ENCODE measurements around the gene SMIM35. TPM values are rescaled to one million over a fixed set of nuclear protein-coding genes. Genes with fewer than 3 reads are reported as not detected.

SMIM35 gene
- not detected for polyA plus RNA-seq (2013, experiment 1 of 2)
- not detected for polyA plus RNA-seq (2013, experiment 2 of 2)

GRCh38 chr11:118086913-118087768 is at the start of gene SMIM35:
Gene SMIM35, minus strand, starts transcription at chr11:118086963. Its CDS starts 206 bp downstream, at chr11:118086757.
- Histone ChIP-seq H3K36me3 (ENCODE audit: control insufficient read depth, insufficient read depth, low read length) (no peaks in the 10 kb centered on the region), H3K4me1 (ENCODE audit: control insufficient read depth, insufficient read depth, low read length, poor library complexity, severe bottlenecking) (no peaks in the 10 kb centered on the region), H3K4me3 (ENCODE audit: extremely low read depth, insufficient read depth, low read length, poor library complexity, severe bottlenecking) (no peak within 1 kb of the TSS), H3K9me3 (ENCODE audit: control insufficient read depth, low read length) (peaks cover 10% of the 10 kb centered on the region), H3K27ac (ENCODE audit: low read depth, low read length, severe bottlenecking) (no peak within 1 kb of the TSS)
- 86 to 94% methylated on average over 3 to 5 of the region's 5 CpGs for WGBS, 2 experiments (ENCODE audit: insufficient coverage in 2 of 2)

- Histone ChIP-seq H3K27ac (ENCODE audit: low read depth, low read length, severe bottlenecking) (no peak overlapping the region), H3K36me3 (ENCODE audit: control insufficient read depth, insufficient read depth, low read length) (no peaks in the 10 kb centered on the region), H3K9me3 (ENCODE audit: control insufficient read depth, low read length) (no peaks in the 10 kb centered on the region), H3K4me3 (ENCODE audit: extremely low read depth, insufficient read depth, low read length, poor library complexity, severe bottlenecking) (no peak overlapping the region), H3K4me1 (ENCODE audit: control insufficient read depth, insufficient read depth, low read length, poor library complexity, severe bottlenecking) (peaks cover 4% of the 10 kb centered on the region)
- no CpG with 5 or more reads among the region's 2 CpGs for WGBS, 2 experiments (ENCODE audit: insufficient coverage in 2 of 2)
These were observed 49.6 kb upstream of the SMIM35 start for GRCh38 chr11:118136341-118136740.

- Histone ChIP-seq H3K36me3 (ENCODE audit: control insufficient read depth, insufficient read depth, low read length) (no peaks in the 10 kb centered on the region), H3K4me3 (ENCODE audit: extremely low read depth, insufficient read depth, low read length, poor library complexity, severe bottlenecking) (no peak overlapping the region), H3K4me1 (ENCODE audit: control insufficient read depth, insufficient read depth, low read length, poor library complexity, severe bottlenecking) (peaks cover 4% of the 10 kb centered on the region), H3K9me3 (ENCODE audit: control insufficient read depth, low read length) (no peaks in the 10 kb centered on the region), H3K27ac (ENCODE audit: low read depth, low read length, severe bottlenecking) (no peak overlapping the region)
- 60 to 100% methylated on average over 1 of the region's 5 CpGs for WGBS, 2 experiments (ENCODE audit: insufficient coverage in 2 of 2)
These were observed 49.0 kb upstream of the SMIM35 start for GRCh38 chr11:118135796-118136165.

GRCh38 chr11:118135051-118135795 is 48.5 kb upstream of the SMIM35 start:
- Histone ChIP-seq H3K27ac (ENCODE audit: low read depth, low read length, severe bottlenecking) (no peak overlapping the region), H3K36me3 (ENCODE audit: control insufficient read depth, insufficient read depth, low read length) (no peaks in the 10 kb centered on the region), H3K9me3 (ENCODE audit: control insufficient read depth, low read length) (no peaks in the 10 kb centered on the region), H3K4me1 (ENCODE audit: control insufficient read depth, insufficient read depth, low read length, poor library complexity, severe bottlenecking) (peaks cover 4% of the 10 kb centered on the region), H3K4me3 (ENCODE audit: extremely low read depth, insufficient read depth, low read length, poor library complexity, severe bottlenecking) (no peak overlapping the region)
- 87 to 100% methylated on average over 3 to 4 of the region's 7 CpGs for WGBS, 2 experiments (ENCODE audit: insufficient coverage in 2 of 2)

GRCh38 chr11:118133816-118134215 is 47.1 kb upstream of the SMIM35 start:
- WGBS, 2 experiments (ENCODE audit: insufficient coverage in 2 of 2), result 93 to 94% methylated on average over 7 to 10 of the region's 10 CpGs
- H3K27ac ChIP-seq (ENCODE audit: low read depth, low read length, severe bottlenecking), result no peak overlapping the region
- H3K9me3 ChIP-seq (ENCODE audit: control insufficient read depth, low read length), result no peaks in the 10 kb centered on the region
- H3K4me3 ChIP-seq (ENCODE audit: extremely low read depth, insufficient read depth, low read length, poor library complexity, severe bottlenecking), result no peak overlapping the region
- no peaks in the 10 kb centered on the region for H3K36me3 ChIP-seq (ENCODE audit: control insufficient read depth, insufficient read depth, low read length)
- peaks cover 2% of the 10 kb centered on the region for H3K4me1 ChIP-seq (ENCODE audit: control insufficient read depth, insufficient read depth, low read length, poor library complexity, severe bottlenecking)

- 87% methylated on average over 10 to 12 of the region's 15 CpGs for WGBS, 2 experiments (ENCODE audit: insufficient coverage in 2 of 2)
- H3K27ac ChIP-seq (ENCODE audit: low read depth, low read length, severe bottlenecking), result no peak overlapping the region
- H3K4me3 ChIP-seq (ENCODE audit: extremely low read depth, insufficient read depth, low read length, poor library complexity, severe bottlenecking), result no peak overlapping the region
- H3K4me1 ChIP-seq (ENCODE audit: control insufficient read depth, insufficient read depth, low read length, poor library complexity, severe bottlenecking), result no peaks in the 10 kb centered on the region
- H3K9me3 ChIP-seq (ENCODE audit: control insufficient read depth, low read length), result no peaks in the 10 kb centered on the region
- no peaks in the 10 kb centered on the region for H3K36me3 ChIP-seq (ENCODE audit: control insufficient read depth, insufficient read depth, low read length)
These were observed 45.8 kb upstream of the SMIM35 start for GRCh38 chr11:118132385-118133151.

- Histone ChIP-seq H3K4me3 (ENCODE audit: extremely low read depth, insufficient read depth, low read length, poor library complexity, severe bottlenecking) (no peak overlapping the region), H3K27ac (ENCODE audit: low read depth, low read length, severe bottlenecking) (no peak overlapping the region), H3K36me3 (ENCODE audit: control insufficient read depth, insufficient read depth, low read length) (no peaks in the 10 kb centered on the region), H3K4me1 (ENCODE audit: control insufficient read depth, insufficient read depth, low read length, poor library complexity, severe bottlenecking) (no peaks in the 10 kb centered on the region), H3K9me3 (ENCODE audit: control insufficient read depth, low read length) (no peaks in the 10 kb centered on the region)
- WGBS, 2 experiments (ENCODE audit: insufficient coverage in 2 of 2), result 87 to 90% methylated on average over 5 to 6 of the region's 6 CpGs
These were observed 42.9 kb upstream of the SMIM35 start for GRCh38 chr11:118129471-118130172.

- Histone ChIP-seq H3K4me3 (ENCODE audit: extremely low read depth, insufficient read depth, low read length, poor library complexity, severe bottlenecking) (no peak overlapping the region), H3K4me1 (ENCODE audit: control insufficient read depth, insufficient read depth, low read length, poor library complexity, severe bottlenecking) (no peaks in the 10 kb centered on the region), H3K9me3 (ENCODE audit: control insufficient read depth, low read length) (no peaks in the 10 kb centered on the region), H3K36me3 (ENCODE audit: control insufficient read depth, insufficient read depth, low read length) (no peaks in the 10 kb centered on the region), H3K27ac (ENCODE audit: low read depth, low read length, severe bottlenecking) (no peak overlapping the region)
- 82 to 90% methylated on average over 8 of the region's 11 CpGs for WGBS, 2 experiments (ENCODE audit: insufficient coverage in 2 of 2)
These were observed 42.1 kb upstream of the SMIM35 start for GRCh38 chr11:118128721-118129470.

GRCh38 chr11:118128310-118128709 is 41.5 kb upstream of the SMIM35 start:
- WGBS, 2 experiments (ENCODE audit: insufficient coverage in 2 of 2), result 89 to 93% methylated on average over 3 to 4 of the region's 4 CpGs
- Histone ChIP-seq H3K9me3 (ENCODE audit: control insufficient read depth, low read length) (no peaks in the 10 kb centered on the region), H3K36me3 (ENCODE audit: control insufficient read depth, insufficient read depth, low read length) (no peaks in the 10 kb centered on the region), H3K27ac (ENCODE audit: low read depth, low read length, severe bottlenecking) (no peak overlapping the region), H3K4me1 (ENCODE audit: control insufficient read depth, insufficient read depth, low read length, poor library complexity, severe bottlenecking) (no peaks in the 10 kb centered on the region), H3K4me3 (ENCODE audit: extremely low read depth, insufficient read depth, low read length, poor library complexity, severe bottlenecking) (no peak overlapping the region)

All from mesodermal cell (in vitro differentiated cells).